Posterior cingulate gyrus (tissue), 11 donors: Measurements from ENCODE around the gene RFTN1.

Source experiments
- DNase-seq, 10 donors: peaks; one replicate each; pipeline versions ENCODE4 v3.0.0 to v3.0.0-alpha.2; 2020 to 2021; ENCODE audit warnings: mixed read lengths in 3 of 10
- intact Hi-C: fragments of 100-400 bp; cut with DNase I; formaldehyde crosslinking; loops from one replicate; pipeline ENCODE4 v1.15.1; 2023

RFTN1 gene

DNA sequence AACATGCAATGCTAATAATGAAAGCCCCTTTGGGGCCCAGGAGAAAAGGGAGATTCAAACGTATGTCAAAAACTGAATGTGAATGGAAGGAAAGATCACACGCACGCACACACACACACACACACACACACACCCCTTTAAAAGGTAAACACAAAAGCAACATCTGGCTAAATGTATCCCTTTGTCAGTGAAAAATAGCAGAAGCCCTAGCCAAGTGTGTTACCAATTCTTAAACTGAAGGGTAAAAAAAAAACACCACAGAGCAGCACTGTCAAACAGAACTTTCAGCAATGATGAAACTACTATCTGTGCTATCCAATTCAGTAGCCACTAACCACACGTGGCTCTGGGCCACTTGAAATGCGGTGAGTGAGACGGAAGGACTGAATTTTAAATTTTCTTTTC is 4.9 kb downstream of the RFTN1 start:
- no peak for DNase-seq
- intact Hi-C loops, result no loop called here

DNA sequence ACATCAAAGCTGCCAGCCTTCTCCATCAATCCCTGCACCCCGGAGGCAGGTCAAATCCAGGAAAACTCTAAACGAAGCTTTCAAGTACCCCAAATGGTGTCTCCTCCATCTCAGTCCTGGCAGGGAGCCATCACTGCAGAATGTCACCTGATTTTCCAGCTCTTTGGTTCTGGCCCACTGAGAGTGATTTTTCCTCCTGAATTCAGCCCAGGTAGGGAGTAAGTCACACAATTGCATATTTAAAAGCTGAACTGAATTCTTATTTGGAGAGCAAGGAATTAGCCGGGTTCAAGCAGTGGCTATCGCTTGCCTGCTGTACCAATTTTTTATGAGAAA is 5.3 kb downstream of the RFTN1 start:
- intact Hi-C loops, result no loop called here
- no peak for DNase-seq

GRCh38 chr3:16507578-16508242 is 5.8 kb downstream of the RFTN1 start:
- no peak for DNase-seq
- intact Hi-C loops, result no loop called here

DNA sequence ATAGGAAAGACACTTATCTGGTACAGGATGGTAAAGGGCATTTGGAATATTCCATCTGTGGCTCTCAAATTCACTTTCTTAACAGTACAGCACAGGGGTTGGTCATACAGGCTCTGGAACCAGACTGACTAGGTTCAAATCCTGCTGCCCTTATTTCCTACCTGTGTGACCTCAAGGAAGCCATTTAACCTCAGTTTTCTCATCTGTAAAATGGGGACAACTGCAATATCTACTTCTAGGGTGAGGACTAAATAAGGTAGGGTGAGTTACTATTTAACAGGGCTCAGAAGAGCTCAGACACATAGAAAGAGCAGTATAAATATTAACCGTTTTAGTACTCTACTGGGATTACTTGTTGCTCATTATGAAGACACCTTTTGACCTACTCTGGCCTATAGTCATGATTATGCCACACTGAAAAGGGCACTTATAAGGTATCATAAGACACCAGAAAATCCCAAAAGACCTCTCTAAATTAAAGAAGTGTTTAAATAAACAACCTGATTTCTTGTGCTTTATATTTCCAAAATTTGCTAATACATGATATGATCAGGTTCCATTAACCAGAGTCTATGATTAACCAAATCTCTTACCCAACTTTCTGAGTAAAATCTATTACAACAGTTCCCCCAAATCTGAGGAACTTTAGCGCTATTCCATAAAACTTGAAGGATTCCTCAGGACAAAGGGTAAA is 6.5 kb downstream of the RFTN1 start:
- intact Hi-C loops, result no loop called here
- DNase-seq, result no peak

- intact Hi-C loops, result no loop called here
- DNase-seq, result no peak
Observed at GRCh38 chr3:16506451-16506850, 7.0 kb downstream of the RFTN1 start.

- intact Hi-C loops, result no loop called here
- no peak for DNase-seq
Observed at GRCh38 chr3:16504692-16505091, 8.8 kb downstream of the RFTN1 start.

- intact Hi-C loops, result no loop called here
- DNase-seq, result no peak
Observed at GRCh38 chr3:16504242-16504641, 9.3 kb downstream of the RFTN1 start.

DNA sequence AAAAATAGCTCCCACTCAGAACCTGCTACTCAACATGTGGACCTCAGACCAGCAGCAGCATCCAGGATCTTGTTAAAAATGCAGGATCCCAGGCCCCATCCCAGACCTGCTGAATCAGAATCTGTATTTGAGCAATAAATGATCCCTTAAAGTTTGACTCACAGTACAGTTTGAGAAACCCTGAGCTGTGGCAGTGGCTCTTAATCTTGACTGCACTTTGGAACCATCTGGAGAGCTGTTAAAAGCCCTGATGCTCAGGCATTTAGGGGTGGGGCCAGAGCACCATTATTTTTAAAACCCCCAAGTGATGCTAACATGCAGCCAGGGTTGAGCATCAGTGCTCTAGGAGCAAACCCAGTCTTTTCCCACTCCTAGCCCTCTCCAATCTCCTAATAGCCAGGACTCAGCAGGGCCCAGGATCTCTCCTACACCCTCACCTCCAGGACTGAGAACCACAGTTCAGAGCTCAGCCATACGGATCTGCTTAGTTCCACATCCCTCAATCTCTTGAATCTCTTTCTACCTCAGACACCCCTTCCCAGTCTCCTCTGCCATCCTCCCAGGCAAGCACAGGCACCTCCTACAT is 10.2 kb downstream of the RFTN1 start:
- intact Hi-C loops, result no loop called here
- no peak for DNase-seq

DNA sequence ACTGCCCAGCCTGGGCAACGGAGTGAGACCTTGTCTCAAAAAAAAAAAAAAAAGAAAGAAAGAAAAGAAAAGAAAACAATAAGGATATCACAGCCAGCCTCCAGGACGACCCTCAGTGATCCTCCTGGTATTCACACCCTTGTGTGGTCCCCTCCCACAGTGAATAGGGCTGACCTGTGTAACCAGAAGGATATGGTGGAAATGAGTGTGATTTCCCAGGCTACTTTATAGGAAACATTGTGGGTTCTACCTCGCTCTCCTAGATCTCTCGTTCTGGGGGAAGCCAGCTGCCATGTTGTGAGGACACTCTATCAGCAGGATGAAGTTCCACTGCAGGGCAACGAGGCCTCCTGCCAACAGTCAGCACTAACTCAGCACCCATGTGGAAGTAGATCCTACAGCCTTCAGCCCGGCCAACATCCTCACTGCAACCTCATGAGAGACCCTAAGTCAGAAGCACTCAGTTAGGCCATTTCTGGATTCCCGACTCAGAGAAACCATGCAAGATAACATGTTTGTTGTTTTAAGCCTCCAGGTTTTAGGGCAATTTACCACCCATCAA is 11.1 kb downstream of the RFTN1 start:
- DNase-seq, result no peak
- intact Hi-C loops, result no loop called here

DNA sequence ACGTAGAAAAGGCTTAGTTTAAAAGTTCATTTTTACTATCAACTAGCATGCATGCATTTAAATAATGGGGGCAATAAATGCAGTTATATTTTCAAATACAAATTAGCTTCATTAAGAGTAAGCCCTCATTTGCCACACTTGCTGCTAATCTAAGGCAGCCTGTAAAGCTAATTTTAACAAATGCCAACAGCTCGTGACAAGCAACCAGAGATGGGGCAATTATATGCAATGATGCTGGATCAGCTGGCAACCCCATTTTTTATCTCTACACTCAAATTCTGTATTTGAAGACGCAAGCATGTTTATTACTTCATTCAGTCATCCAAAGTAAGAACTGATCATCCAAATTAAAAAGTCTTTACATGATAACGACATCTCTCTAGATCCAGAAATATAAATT is 12.1 kb downstream of the RFTN1 start:
- DNase-seq, result no peak
- intact Hi-C loops, result no loop called here

GRCh38 chr3:16500911-16501310 is 12.6 kb downstream of the RFTN1 start:
- intact Hi-C loops, result no loop called here

GRCh38 chr3:16500093-16500492 is 13.4 kb downstream of the RFTN1 start:
- DNase-seq, result no peak
- intact Hi-C loops, result no loop called here

More at GRCh38 chr3:16500911-16501310, 12.6 kb downstream of the RFTN1 start:
- DNase-seq, result no peak

DNA sequence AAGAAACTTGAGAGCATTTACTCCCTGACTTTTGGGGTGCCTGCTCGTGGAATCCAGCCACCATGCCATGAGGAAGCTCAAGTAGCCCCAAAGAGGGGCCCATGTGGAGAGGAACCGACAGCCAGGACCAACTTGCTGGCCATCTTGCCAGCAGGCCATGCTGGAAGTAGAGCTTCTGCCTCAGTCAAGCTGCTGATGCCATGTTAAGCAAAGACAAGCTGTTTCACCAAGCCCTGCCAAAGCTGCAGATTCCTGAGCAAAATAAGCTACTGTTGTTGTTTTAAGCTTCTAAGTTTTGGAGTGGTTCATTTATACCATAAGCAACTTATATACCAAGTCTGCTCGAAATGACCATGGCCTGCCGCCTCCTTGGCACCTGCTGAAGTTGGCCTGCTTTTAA is 14.1 kb downstream of the RFTN1 start:
- DNase-seq, result no peak
- intact Hi-C loops, result no loop called here

- intact Hi-C loops, result no loop called here
- no peak for DNase-seq
Observed at GRCh38 chr3:16498130-16498890, 15.2 kb downstream of the RFTN1 start.

DNA sequence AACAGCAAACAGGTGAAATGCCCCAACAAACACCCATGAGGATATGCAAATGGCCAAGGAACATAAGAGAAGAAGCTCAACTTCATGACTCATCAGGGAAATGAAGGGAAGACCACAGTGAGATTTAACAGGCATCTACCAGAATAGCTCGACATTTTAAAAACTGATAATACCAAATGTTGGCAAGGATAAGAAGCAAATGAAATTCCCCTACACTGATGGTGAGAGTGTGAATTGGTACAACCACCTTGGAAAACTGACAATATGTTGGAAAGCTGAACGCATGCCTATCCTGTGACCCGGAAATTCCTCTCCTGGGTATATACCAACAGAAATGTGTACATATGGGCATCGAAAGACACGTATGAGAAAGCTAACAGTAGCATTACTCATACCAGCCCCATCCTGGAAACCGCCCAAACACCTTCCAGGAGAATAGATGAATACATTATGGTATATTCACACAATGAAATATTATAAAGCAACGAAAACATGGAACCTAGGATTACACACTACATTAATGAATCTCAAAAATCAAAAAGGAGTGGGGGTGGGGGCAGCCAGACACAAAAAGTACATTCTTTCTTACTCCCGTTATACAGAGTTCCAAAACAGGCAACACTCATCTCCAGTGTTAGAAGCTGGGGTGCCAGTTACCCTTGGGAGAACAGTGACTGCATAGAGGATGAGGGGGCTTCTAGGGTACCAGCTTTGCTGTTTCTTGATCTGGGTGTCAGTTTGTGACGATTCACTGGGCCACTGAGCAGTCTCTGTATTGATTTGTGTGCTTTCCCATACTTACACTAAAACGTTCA is 16.9 kb downstream of the RFTN1 start:
- no peak for DNase-seq
- intact Hi-C loops, result no loop called here

DNA sequence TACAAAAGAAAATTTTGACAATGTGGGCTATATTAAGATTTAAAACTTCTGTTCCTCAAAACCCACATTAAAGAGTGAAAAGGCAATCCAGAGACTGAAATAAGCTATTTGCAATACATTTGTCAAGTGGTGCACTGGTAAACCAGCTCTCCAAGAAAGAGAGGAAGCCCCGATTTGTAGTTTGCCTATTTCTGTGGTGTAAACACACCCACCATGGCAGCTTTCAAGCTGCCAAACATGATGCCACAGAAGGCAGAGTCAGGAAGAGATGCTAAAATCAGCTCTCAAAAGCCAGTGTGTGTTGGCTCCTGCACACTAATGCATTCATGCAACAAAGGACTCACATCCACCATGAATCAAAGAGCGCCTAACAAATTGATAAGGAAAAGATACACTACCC is 17.5 kb downstream of the RFTN1 start:
- no peak for DNase-seq
- intact Hi-C loops, result no loop called here

DNA sequence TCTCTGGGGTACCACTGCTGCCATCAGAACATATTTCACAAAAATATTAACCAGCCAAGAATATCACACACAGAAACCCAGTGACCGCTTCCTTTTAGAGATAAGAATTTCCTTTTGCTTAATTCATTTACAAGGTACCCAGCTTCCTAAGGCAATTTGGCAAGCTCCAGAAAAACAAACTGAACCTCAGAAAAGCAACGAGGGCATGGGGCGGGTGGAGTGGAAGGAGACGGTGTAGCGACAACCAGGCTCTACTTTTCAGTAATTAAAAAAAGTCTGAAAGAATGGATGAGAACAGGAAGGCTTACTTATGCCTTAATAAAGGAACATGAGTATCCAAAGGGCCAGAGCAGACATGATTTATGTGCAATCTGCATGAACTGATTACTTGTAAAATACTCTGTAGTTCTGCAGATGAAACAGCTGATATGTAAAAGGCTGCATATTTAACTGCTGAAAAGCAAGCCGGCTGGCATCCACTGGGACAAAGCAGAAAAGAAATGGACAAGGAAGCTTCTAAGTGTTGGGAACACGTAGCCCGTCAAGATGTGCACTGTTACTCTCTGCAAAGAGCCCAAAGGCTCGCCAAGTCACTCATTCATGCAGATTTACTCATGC is 18.6 kb downstream of the RFTN1 start:
- intact Hi-C loops, result no loop called here
- no peak for DNase-seq

- no peak for DNase-seq
- intact Hi-C loops, result no loop called here
Observed at GRCh38 chr3:16494094-16494493, 19.4 kb downstream of the RFTN1 start.

GRCh38 chr3:16490062-16490619 is 23.4 kb downstream of the RFTN1 start:
- intact Hi-C loops, result no loop called here
- DNase-seq, result peak in 1 of 10 donors; percentile 31
